HG03469 (cell line): ENCODE data around the gene SPATA31D3.
"Not testable (repeated sequence)": the region's sequence is repeated elsewhere in the genome, so short reads cannot be mapped to it uniquely, and the experiment has no call there.

Source experiments
- ATAC-seq: cut with Tn5 transposase; IDR thresholded peaks from one replicate; pipeline ENCODE4 v1.9.1; 2021; ENCODE audit warnings: mild to moderate bottlenecking, moderate library complexity, moderate number of reproducible peaks; ENCODE audit not compliant: unreplicated experiment

Gene SPATA31D3

DNA sequence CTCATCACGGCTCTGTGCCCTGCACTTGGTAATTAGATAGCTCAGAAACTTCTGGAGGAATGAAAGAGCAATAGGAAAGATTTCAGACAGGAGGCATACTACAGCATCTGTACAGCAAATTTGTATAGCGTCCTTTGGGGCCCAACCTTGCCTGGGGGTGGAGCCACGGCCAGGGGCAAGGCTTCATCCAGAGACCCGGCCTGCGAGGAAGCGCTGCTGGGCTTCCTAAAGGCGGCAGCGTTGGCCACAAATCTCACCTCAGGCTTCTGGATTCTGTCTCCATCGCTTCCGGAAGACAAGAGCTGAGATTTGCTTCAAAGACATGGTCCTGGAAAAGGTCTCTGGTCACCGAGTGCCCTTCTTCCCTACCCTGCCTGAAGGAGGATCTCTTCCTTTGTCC lies 33.1 kb downstream of the SPATA31D3 start:
- ATAC-seq, result no peak

DNA sequence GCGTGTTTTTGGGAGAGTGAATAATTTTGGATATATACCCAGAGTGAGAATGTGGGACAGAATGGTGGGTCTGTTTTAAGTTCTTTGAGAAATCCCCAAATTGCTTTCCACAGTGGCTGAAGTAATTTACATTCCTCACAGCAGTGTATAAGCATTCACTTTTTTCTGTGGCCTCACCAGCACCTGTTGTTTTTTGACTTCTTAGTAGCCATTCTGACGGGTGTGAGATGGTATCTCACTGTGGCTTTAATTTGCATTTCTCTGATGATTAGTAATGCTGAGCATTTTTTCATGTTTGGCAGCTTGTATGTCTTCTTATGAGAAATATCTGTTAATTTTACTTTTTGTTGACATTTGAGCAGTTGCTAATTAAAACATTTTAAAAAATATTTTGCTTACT lies 35.9 kb downstream of the SPATA31D3 start:
- ATAC-seq, result peak; percentile 63

DNA sequence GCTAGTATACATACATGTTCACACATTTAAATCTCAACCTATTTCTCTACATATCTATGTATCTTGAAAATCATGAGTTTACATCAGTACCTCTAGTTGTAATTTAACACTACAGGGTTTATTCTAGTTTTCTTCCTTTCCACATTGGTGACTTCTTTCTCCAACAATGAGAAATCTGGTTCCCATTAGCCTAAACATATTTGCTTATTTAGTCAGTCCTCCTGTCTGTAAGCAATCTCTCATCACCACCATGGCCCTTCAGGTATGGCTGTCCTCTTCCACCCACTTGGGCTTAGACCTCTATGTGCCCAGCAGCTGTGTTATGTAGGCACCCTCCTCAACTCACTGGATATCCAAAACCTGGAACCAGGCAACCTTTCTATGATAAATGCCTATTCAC lies 37.3 kb downstream of the SPATA31D3 start:
- no peak for ATAC-seq

DNA sequence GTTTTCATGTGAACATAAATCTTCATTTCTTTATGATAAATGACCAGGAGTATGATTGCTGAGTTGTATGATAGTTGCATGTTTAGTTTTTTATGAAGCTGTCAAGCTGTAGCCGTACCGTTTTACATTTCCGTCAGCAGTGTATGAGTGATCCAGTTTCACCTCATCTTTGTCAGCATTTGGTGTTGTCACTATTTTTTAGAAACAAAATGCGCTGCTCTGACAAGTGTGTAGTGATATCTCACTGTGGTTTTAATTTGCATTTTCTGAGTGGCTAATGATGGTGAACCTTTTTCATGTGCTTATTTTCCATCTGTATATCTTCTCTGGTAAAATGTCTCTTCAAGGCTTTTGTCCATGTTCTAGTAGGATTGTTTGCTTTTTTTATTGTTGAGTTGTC lies 38.6 kb downstream of the SPATA31D3 start:
- ATAC-seq, result no peak

DNA sequence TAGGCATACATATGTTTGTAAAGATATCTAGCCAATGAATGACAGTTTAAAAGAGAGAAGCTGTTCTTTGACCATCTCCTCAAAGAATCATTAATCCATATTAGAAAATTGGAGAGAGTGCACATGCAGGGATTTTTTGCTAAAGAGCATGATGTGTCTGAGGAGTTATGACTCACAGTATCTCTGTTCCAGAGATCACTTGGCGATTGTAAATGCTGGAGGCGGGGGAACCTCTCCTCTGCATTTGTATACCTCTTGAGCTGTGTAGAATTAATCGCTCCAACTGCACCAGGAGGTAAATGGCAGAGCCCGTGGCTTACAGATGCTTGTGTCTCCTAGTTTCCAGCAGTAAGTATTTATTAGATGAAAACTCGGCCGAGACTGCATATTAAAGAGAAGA lies 41.6 kb downstream of the SPATA31D3 start:
- ATAC-seq, result no peak

DNA sequence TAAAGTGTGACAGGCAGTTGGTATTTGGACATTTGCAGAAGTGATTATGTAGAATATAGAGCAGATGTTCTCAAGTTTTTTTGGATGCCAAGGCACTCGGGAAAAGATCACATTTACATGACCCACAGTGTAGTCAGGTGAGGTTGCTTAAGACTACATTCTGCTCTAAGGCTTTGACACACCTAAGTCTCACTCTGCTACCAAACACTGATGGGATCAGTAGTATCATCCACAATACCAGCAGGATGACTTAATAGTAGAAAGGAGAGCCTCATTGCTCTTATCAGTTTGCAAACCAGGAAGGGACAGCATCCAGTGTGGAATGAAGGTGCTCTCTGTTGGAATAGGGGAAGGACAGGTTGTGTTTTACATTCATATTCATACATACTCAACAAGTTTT lies 42.8 kb downstream of the SPATA31D3 start:
- no peak for ATAC-seq

DNA sequence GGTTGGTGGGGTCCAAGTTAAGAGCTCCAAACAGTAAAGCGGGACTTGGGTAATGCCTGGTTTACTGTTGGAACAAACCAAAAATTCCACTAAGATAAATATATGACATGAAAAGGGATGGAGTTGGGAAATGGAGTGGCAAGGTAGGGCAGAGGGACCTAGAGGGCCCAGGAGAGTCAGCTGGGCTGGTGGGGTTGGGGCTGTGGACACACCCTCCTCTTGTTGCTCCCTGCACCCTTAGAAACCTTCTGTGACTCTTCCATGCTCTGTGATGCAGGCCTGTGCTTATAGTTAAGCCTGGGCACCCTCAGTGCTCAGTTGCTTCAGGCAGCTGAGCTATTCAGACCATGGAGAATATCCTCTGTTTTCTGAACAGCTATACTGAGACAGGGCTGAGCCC lies 45.2 kb downstream of the SPATA31D3 start, which contains the start of gene SPATA31D1:
SPATA31D1 (plus strand) TSS at position 301 of the 400 bp plus-strand sequence; CDS start at position 348, 47 bp downstream.
- not testable (repeated sequence) for ATAC-seq

DNA sequence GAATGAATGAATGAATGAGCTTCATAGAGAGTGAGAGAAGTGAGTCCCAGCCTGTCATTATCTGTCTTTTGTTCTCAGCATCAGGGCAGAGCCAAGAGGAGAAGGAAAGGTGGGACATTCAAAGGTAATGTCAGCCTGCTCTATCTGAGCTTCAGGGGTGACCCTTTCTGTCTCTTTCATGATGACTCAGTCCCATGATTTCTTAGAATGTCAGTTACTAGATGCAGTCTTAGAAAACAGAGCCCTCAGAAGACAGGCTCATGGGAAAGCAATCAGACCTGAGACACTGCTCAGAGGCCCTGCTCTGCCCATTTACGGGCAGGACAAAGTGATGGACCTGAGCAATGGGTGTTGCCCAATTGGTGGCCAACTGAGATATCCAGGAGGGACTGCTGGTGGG lies 46.4 kb downstream of the SPATA31D3 start:
- no peak for ATAC-seq

DNA sequence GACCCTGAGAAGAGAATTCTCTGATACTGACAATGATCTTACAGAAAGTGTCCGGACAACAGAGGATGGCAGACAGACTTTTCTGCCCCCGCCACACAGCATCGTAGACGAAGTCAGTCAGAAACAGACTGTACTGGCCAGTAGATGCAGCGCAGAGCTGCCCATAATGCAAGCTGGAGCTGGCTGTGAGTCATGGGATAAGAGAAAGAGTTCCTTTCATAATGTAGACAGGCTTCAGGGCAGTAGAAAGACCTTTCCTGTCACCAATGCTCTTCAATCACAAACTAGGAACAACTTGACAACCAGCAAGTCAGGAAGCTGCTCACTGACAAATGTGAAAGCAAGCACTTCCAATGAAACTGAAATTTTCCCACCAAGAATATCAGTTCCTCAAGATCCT lies 50.4 kb downstream of the SPATA31D3 start:
- ATAC-seq, result no peak
